ENCODE measurements around the gene F13A1. TPM values are rescaled to one million over a fixed set of nuclear protein-coding genes. Genes with fewer than 3 reads are reported as not detected.

Gene F13A1
- total RNA-seq, 1 donor from 2014 or later: 160 TPM

- Histone ChIP-seq H3K36me3 (ENCODE audit: control insufficient read depth in 3 of 3, insufficient read depth in 3 of 3, low read length in 3 of 3) (peaks cover 0 to 1% (median 0%) of the 10 kb centered on the region in 3 donors), H3K27ac (ENCODE audit: low read depth, low read length) (no peak overlapping the region), H3K4me3 (ENCODE audit: low read length in 3 of 3) (peak overlapping the region in 1 of 3 donors; percentile 6), H3K27me3 (ENCODE audit: control insufficient read depth in 3 of 3, insufficient read depth in 3 of 3, low read length in 3 of 3) (peaks cover 0 to 3% (median 0%) of the 10 kb centered on the region in 3 donors), H3K9ac (ENCODE audit: low read depth in 1 of 3, low read length in 3 of 3) (no peak overlapping the region), H3K9me3 (ENCODE audit: control insufficient read depth in 3 of 3, low read length in 3 of 3) (no peaks in the 10 kb centered on the region), H3K4me1 (ENCODE audit: control insufficient read depth in 3 of 3, insufficient read depth in 3 of 3, low read length in 3 of 3) (no peaks in the 10 kb centered on the region)
These were observed 140.4 kb downstream of the F13A1 start for GRCh38 chr6:6179858-6180623.

GRCh38 chr6:6178795-6179194 lies 141.7 kb downstream of the F13A1 start:
- Histone ChIP-seq H3K9ac (ENCODE audit: low read depth in 1 of 3, low read length in 3 of 3) (no peak overlapping the region), H3K27me3 (ENCODE audit: control insufficient read depth in 3 of 3, insufficient read depth in 3 of 3, low read length in 3 of 3) (peaks cover 0 to 3% (median 0%) of the 10 kb centered on the region in 3 donors), H3K4me1 (ENCODE audit: control insufficient read depth in 3 of 3, insufficient read depth in 3 of 3, low read length in 3 of 3) (no peaks in the 10 kb centered on the region), H3K4me3 (ENCODE audit: low read length in 3 of 3) (no peak overlapping the region), H3K27ac (ENCODE audit: low read depth, low read length) (no peak overlapping the region), H3K9me3 (ENCODE audit: control insufficient read depth in 3 of 3, low read length in 3 of 3) (no peaks in the 10 kb centered on the region), H3K36me3 (ENCODE audit: control insufficient read depth in 3 of 3, insufficient read depth in 3 of 3, low read length in 3 of 3) (peaks cover 0 to 1% (median 0%) of the 10 kb centered on the region in 3 donors)

- Histone ChIP-seq H3K27me3 (ENCODE audit: control insufficient read depth in 3 of 3, insufficient read depth in 3 of 3, low read length in 3 of 3) (peaks cover 0 to 3% (median 0%) of the 10 kb centered on the region in 3 donors), H3K9ac (ENCODE audit: low read depth in 1 of 3, low read length in 3 of 3) (no peak overlapping the region), H3K27ac (ENCODE audit: low read depth, low read length) (no peak overlapping the region), H3K4me3 (ENCODE audit: low read length in 3 of 3) (no peak overlapping the region), H3K4me1 (ENCODE audit: control insufficient read depth in 3 of 3, insufficient read depth in 3 of 3, low read length in 3 of 3) (no peaks in the 10 kb centered on the region), H3K36me3 (ENCODE audit: control insufficient read depth in 3 of 3, insufficient read depth in 3 of 3, low read length in 3 of 3) (peaks cover 0 to 1% (median 0%) of the 10 kb centered on the region in 3 donors), H3K9me3 (ENCODE audit: control insufficient read depth in 3 of 3, low read length in 3 of 3) (no peaks in the 10 kb centered on the region)
These were observed 142.7 kb downstream of the F13A1 start for GRCh38 chr6:6177754-6178153.

GRCh38 chr6:6176586-6177228 lies 143.8 kb downstream of the F13A1 start:
- Histone ChIP-seq H3K9ac (ENCODE audit: low read depth in 1 of 3, low read length in 3 of 3) (no peak overlapping the region), H3K27ac (ENCODE audit: low read depth, low read length) (no peak overlapping the region), H3K4me1 (ENCODE audit: control insufficient read depth in 3 of 3, insufficient read depth in 3 of 3, low read length in 3 of 3) (no peaks in the 10 kb centered on the region), H3K9me3 (ENCODE audit: control insufficient read depth in 3 of 3, low read length in 3 of 3) (no peaks in the 10 kb centered on the region), H3K36me3 (ENCODE audit: control insufficient read depth in 3 of 3, insufficient read depth in 3 of 3, low read length in 3 of 3) (peaks cover 0 to 1% (median 0%) of the 10 kb centered on the region in 3 donors), H3K4me3 (ENCODE audit: low read length in 3 of 3) (no peak overlapping the region), H3K27me3 (ENCODE audit: control insufficient read depth in 3 of 3, insufficient read depth in 3 of 3, low read length in 3 of 3) (peaks cover 0 to 3% (median 0%) of the 10 kb centered on the region in 3 donors)

GRCh38 chr6:6176127-6176526 lies 144.3 kb downstream of the F13A1 start:
- H3K27me3 ChIP-seq (ENCODE audit: control insufficient read depth in 3 of 3, insufficient read depth in 3 of 3, low read length in 3 of 3): peaks cover 0 to 3% (median 0%) of the 10 kb centered on the region in 3 donors
- H3K4me3 ChIP-seq (ENCODE audit: low read length in 3 of 3): no peak overlapping the region
- H3K36me3 ChIP-seq (ENCODE audit: control insufficient read depth in 3 of 3, insufficient read depth in 3 of 3, low read length in 3 of 3): peaks cover 0 to 1% (median 0%) of the 10 kb centered on the region in 3 donors
- no peak overlapping the region for H3K27ac ChIP-seq (ENCODE audit: low read depth, low read length)
- H3K4me1 ChIP-seq (ENCODE audit: control insufficient read depth in 3 of 3, insufficient read depth in 3 of 3, low read length in 3 of 3): no peaks in the 10 kb centered on the region
- H3K9me3 ChIP-seq (ENCODE audit: control insufficient read depth in 3 of 3, low read length in 3 of 3): no peaks in the 10 kb centered on the region
- no peak overlapping the region for H3K9ac ChIP-seq (ENCODE audit: low read depth in 1 of 3, low read length in 3 of 3)

GRCh38 chr6:6169141-6169540 lies 151.3 kb downstream of the F13A1 start:
- no peaks in the 10 kb centered on the region for H3K9me3 ChIP-seq (ENCODE audit: control insufficient read depth in 3 of 3, low read length in 3 of 3)
- no peak overlapping the region for H3K27ac ChIP-seq (ENCODE audit: low read depth, low read length)
- H3K36me3 ChIP-seq (ENCODE audit: control insufficient read depth in 3 of 3, insufficient read depth in 3 of 3, low read length in 3 of 3): no peaks in the 10 kb centered on the region
- H3K9ac ChIP-seq (ENCODE audit: low read depth in 1 of 3, low read length in 3 of 3): no peak overlapping the region
- H3K27me3 ChIP-seq (ENCODE audit: control insufficient read depth in 3 of 3, insufficient read depth in 3 of 3, low read length in 3 of 3): no peaks in the 10 kb centered on the region
- H3K4me1 ChIP-seq (ENCODE audit: control insufficient read depth in 3 of 3, insufficient read depth in 3 of 3, low read length in 3 of 3): no peaks in the 10 kb centered on the region
- no peak overlapping the region for H3K4me3 ChIP-seq (ENCODE audit: low read length in 3 of 3)

- no peak overlapping the region for H3K4me3 ChIP-seq (ENCODE audit: low read length in 3 of 3)
- no peak overlapping the region for H3K9ac ChIP-seq (ENCODE audit: low read depth in 1 of 3, low read length in 3 of 3)
- no peaks in the 10 kb centered on the region for H3K36me3 ChIP-seq (ENCODE audit: control insufficient read depth in 3 of 3, insufficient read depth in 3 of 3, low read length in 3 of 3)
- no peaks in the 10 kb centered on the region for H3K9me3 ChIP-seq (ENCODE audit: control insufficient read depth in 3 of 3, low read length in 3 of 3)
- H3K27ac ChIP-seq (ENCODE audit: low read depth, low read length): no peak overlapping the region
- no peaks in the 10 kb centered on the region for H3K4me1 ChIP-seq (ENCODE audit: control insufficient read depth in 3 of 3, insufficient read depth in 3 of 3, low read length in 3 of 3)
- H3K27me3 ChIP-seq (ENCODE audit: control insufficient read depth in 3 of 3, insufficient read depth in 3 of 3, low read length in 3 of 3): no peaks in the 10 kb centered on the region
These were observed 154.4 kb downstream of the F13A1 start for GRCh38 chr6:6166064-6166463.

- no peaks in the 10 kb centered on the region for H3K36me3 ChIP-seq (ENCODE audit: control insufficient read depth in 3 of 3, insufficient read depth in 3 of 3, low read length in 3 of 3)
- no peak overlapping the region for H3K9ac ChIP-seq (ENCODE audit: low read depth in 1 of 3, low read length in 3 of 3)
These were observed 156.1 kb downstream of the F13A1 start for GRCh38 chr6:6164367-6164766.

GRCh38 chr6:6154335-6154734 lies 166.1 kb downstream of the F13A1 start:
- Histone ChIP-seq H3K9ac (ENCODE audit: low read depth in 1 of 3, low read length in 3 of 3) (no peak overlapping the region), H3K27ac (ENCODE audit: low read depth, low read length) (no peak overlapping the region), H3K4me1 (ENCODE audit: control insufficient read depth in 3 of 3, insufficient read depth in 3 of 3, low read length in 3 of 3) (no peaks in the 10 kb centered on the region), H3K4me3 (ENCODE audit: low read length in 3 of 3) (no peak overlapping the region), H3K9me3 (ENCODE audit: control insufficient read depth in 3 of 3, low read length in 3 of 3) (no peaks in the 10 kb centered on the region), H3K36me3 (ENCODE audit: control insufficient read depth in 3 of 3, insufficient read depth in 3 of 3, low read length in 3 of 3) (no peaks in the 10 kb centered on the region), H3K27me3 (ENCODE audit: control insufficient read depth in 3 of 3, insufficient read depth in 3 of 3, low read length in 3 of 3) (no peaks in the 10 kb centered on the region)

More at GRCh38 chr6:6164367-6164766, 156.1 kb downstream of the F13A1 start:
- Histone ChIP-seq H3K27ac (ENCODE audit: low read depth, low read length) (no peak overlapping the region), H3K4me3 (ENCODE audit: low read length in 3 of 3) (no peak overlapping the region), H3K27me3 (ENCODE audit: control insufficient read depth in 3 of 3, insufficient read depth in 3 of 3, low read length in 3 of 3) (no peaks in the 10 kb centered on the region), H3K4me1 (ENCODE audit: control insufficient read depth in 3 of 3, insufficient read depth in 3 of 3, low read length in 3 of 3) (no peaks in the 10 kb centered on the region), H3K9me3 (ENCODE audit: control insufficient read depth in 3 of 3, low read length in 3 of 3) (no peaks in the 10 kb centered on the region)

- Histone ChIP-seq H3K27me3 (ENCODE audit: control insufficient read depth in 3 of 3, insufficient read depth in 3 of 3, low read length in 3 of 3) (no peaks in the 10 kb centered on the region), H3K4me1 (ENCODE audit: control insufficient read depth in 3 of 3, insufficient read depth in 3 of 3, low read length in 3 of 3) (no peaks in the 10 kb centered on the region), H3K4me3 (ENCODE audit: low read length in 3 of 3) (no peak overlapping the region), H3K9ac (ENCODE audit: low read depth in 1 of 3, low read length in 3 of 3) (no peak overlapping the region), H3K9me3 (ENCODE audit: control insufficient read depth in 3 of 3, low read length in 3 of 3) (no peaks in the 10 kb centered on the region), H3K36me3 (ENCODE audit: control insufficient read depth in 3 of 3, insufficient read depth in 3 of 3, low read length in 3 of 3) (no peaks in the 10 kb centered on the region), H3K27ac (ENCODE audit: low read depth, low read length) (no peak overlapping the region)
These were observed 168.4 kb downstream of the F13A1 start for GRCh38 chr6:6152060-6152459.
